OCI-LY7 (cell line): ENCODE measurements around the gene TLX1.

Experiments used
- EZH2phosphoT487 ChIP-seq: fragments of 200-600 bp; sonication (generic); IDR thresholded peaks from 2 replicates; pipeline ENCODE4 v1.6.1; 2018; ENCODE audit warnings: low read depth, borderline replicate concordance, mild to moderate bottlenecking, mixed run types, antibody characterized with exemption, low read length, moderate library complexity, mixed read lengths
- TF ChIP-seq, protein P1 (sequence below): fragments of 200-600 bp; sonication (generic); conservative IDR thresholded peaks from 2 replicates; pipeline ENCODE4 v1.5.1; 2014; ENCODE audit warnings: mild to moderate bottlenecking, antibody characterized with exemption, low read length, moderate library complexity, mixed read lengths

- TF ChIP-seq, protein P1, sequence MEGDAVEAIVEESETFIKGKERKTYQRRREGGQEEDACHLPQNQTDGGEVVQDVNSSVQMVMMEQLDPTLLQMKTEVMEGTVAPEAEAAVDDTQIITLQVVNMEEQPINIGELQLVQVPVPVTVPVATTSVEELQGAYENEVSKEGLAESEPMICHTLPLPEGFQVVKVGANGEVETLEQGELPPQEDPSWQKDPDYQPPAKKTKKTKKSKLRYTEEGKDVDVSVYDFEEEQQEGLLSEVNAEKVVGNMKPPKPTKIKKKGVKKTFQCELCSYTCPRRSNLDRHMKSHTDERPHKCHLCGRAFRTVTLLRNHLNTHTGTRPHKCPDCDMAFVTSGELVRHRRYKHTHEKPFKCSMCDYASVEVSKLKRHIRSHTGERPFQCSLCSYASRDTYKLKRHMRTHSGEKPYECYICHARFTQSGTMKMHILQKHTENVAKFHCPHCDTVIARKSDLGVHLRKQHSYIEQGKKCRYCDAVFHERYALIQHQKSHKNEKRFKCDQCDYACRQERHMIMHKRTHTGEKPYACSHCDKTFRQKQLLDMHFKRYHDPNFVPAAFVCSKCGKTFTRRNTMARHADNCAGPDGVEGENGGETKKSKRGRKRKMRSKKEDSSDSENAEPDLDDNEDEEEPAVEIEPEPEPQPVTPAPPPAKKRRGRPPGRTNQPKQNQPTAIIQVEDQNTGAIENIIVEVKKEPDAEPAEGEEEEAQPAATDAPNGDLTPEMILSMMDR: no peak
- TF ChIP-seq EZH2phosphoT487: no peak
These were observed 10.0 kb downstream of the TLX1 start for GRCh38 chr10:101140950-101141615.
